ENCODE measurements around the gene RAET1L. TPM values are rescaled to one million over a fixed set of nuclear protein-coding genes. Genes with fewer than 3 reads are reported as not detected.
"Not testable (repeated sequence)": the region's sequence is repeated elsewhere in the genome, so short reads cannot be mapped to it uniquely, and the experiment has no call there.

Gene RAET1L
- polyA plus RNA-seq, 3 donors, result not detected

- DNase-seq, result no peak
- 83% methylated on average over 1 of the region's 6 CpGs for WGBS (ENCODE audit: insufficient coverage)
- Mint-ChIP-seq H3K27ac (no peak overlapping the region), H3K9me3 (peaks cover 0 to 6% (median 2%) of the 10 kb centered on the region in 7 donors), H3K27me3 (ENCODE audit: low read depth in 3 of 3) (peaks cover 42 to 61% (median 43%) of the 10 kb centered on the region in 3 donors), H3K36me3 (peaks cover 2 to 4% of the 10 kb centered on the region in 2 donors), H3K4me1 (peaks cover 8% of the 10 kb centered on the region), H3K4me3 (no peak overlapping the region)
- no peaks in the 10 kb centered on the region for H3K36me3 ChIP-seq (replicated peaks in 1 of 2; ENCODE audit: control insufficient read depth in 1 of 2, insufficient read depth in 2 of 2, low read length in 2 of 2)
- H2AFZ ChIP-seq (ENCODE audit: insufficient read depth, low read depth, low read length, poor library complexity, severe bottlenecking), result no peak overlapping the region
- no peak for TF ChIP-seq CTCF (IDR thresholded peaks at IDR 0.05)
- H3K4me3 ChIP-seq (replicated peaks in 1 of 3; ENCODE audit: low read depth in 2 of 3, low read length in 3 of 3), result no peak overlapping the region
- H3K27me3 ChIP-seq (ENCODE audit: control insufficient read depth in 2 of 2, insufficient read depth in 2 of 2, low read length in 2 of 2), result peaks cover 29 to 49% of the 10 kb centered on the region in 2 donors
- H3K4me2 ChIP-seq (replicated peaks; ENCODE audit: extremely low read depth, low read length, poor library complexity, severe bottlenecking), result no peak overlapping the region
- H3K4me1 ChIP-seq (ENCODE audit: control insufficient read depth in 1 of 2, insufficient read depth in 2 of 2, low read length in 2 of 2), result peaks cover 4% of the 10 kb centered on the region in 2 donors
- intact Hi-C loops (cut with micrococcal nuclease), result loop anchor here in 1 of 2 donors (5.0 kb wide), 1 partner anchor 187 kb away; no protein-coding TSS in a partner anchor
- no peak overlapping the region for H3K9ac ChIP-seq (ENCODE audit: insufficient read depth, low read length, poor library complexity, severe bottlenecking)
- no peak overlapping the region for H3K27ac ChIP-seq (ENCODE audit: low read depth in 1 of 2, low read length in 2 of 2)
- H3K9me3 ChIP-seq (replicated peaks in 1 of 2; ENCODE audit: control insufficient read depth in 1 of 2, insufficient read depth in 1 of 2, low read length in 2 of 2), result no peaks in the 10 kb centered on the region
- H4K20me1 ChIP-seq (ENCODE audit: insufficient read depth, low read length), result no peaks in the 10 kb centered on the region
- no peaks in the 10 kb centered on the region for H3K79me2 ChIP-seq (ENCODE audit: insufficient read depth, low read length)
Measured at GRCh38 chr6:150018846-150019580, 6.3 kb downstream of the RAET1L start.

GRCh38 chr6:150017186-150017521, 8.2 kb downstream of the RAET1L start:
- H3K27me3 Mint-ChIP-seq (ENCODE audit: low read depth in 3 of 3), result peaks cover 59 to 74% (median 59%) of the 10 kb centered on the region in 3 donors

More at GRCh38 chr6:150017186-150017521, 8.2 kb downstream of the RAET1L start:
- not testable (repeated sequence) for DNase-seq; H4K20me1 ChIP-seq (ENCODE audit: insufficient read depth, low read length); H3K9ac ChIP-seq (ENCODE audit: insufficient read depth, low read length, poor library complexity, severe bottlenecking); H3K4me3 ChIP-seq (replicated peaks in 1 of 3; ENCODE audit: low read depth in 2 of 3, low read length in 3 of 3); H3K4me2 ChIP-seq (replicated peaks; ENCODE audit: extremely low read depth, low read length, poor library complexity, severe bottlenecking); H2AFZ ChIP-seq (ENCODE audit: insufficient read depth, low read depth, low read length, poor library complexity, severe bottlenecking); H3K4me1 ChIP-seq (ENCODE audit: control insufficient read depth in 1 of 2, insufficient read depth in 2 of 2, low read length in 2 of 2); H3K9me3 Mint-ChIP-seq; H3K36me3 Mint-ChIP-seq; H3K79me2 ChIP-seq (ENCODE audit: insufficient read depth, low read length); H3K36me3 ChIP-seq (replicated peaks in 1 of 2; ENCODE audit: control insufficient read depth in 1 of 2, insufficient read depth in 2 of 2, low read length in 2 of 2); H3K27ac Mint-ChIP-seq; H3K9me3 ChIP-seq (replicated peaks in 1 of 2; ENCODE audit: control insufficient read depth in 1 of 2, insufficient read depth in 1 of 2, low read length in 2 of 2); H3K27ac ChIP-seq (ENCODE audit: low read depth in 1 of 2, low read length in 2 of 2)
- peak overlapping the region in 1 of 2 donors; percentile 89 for H3K4me3 Mint-ChIP-seq
- TF ChIP-seq CTCF (IDR thresholded peaks at IDR 0.05), result peak; percentile 67
- intact Hi-C loops (cut with micrococcal nuclease), result loop anchor here (2.0 to 5.0 kb wide), 2 partner anchors 82 to 185 kb away; no protein-coding TSS in a partner anchor
- peaks cover 10% of the 10 kb centered on the region for H3K4me1 Mint-ChIP-seq
- WGBS (ENCODE audit: insufficient coverage), result no CpG with 5 or more reads among the region's 5 CpGs
- H3K27me3 ChIP-seq (ENCODE audit: control insufficient read depth in 2 of 2, insufficient read depth in 2 of 2, low read length in 2 of 2), result peaks cover 42 to 59% of the 10 kb centered on the region in 2 donors
